Karpas-422 (cell line): ENCODE measurements around the gene KLHL17. TPM values are rescaled to one million over a fixed set of nuclear protein-coding genes. Genes with fewer than 3 reads are reported as not detected.

Experiments
- DNase-seq: peaks from one replicate; pipeline ENCODE4 v3.0.0-alpha.2; 2015
- H2AFZ ChIP-seq: fragments of 200-600 bp; sonication (generic); 2 replicates; pipeline ENCODE4 v1.6.1; 2014; ENCODE audit warnings: antibody characterized with exemption, low read length, mixed read lengths
- H3K27ac ChIP-seq: fragments of 200-600 bp; sonication (generic); 2 replicates; pipeline ENCODE4 v1.5.1; 2014; ENCODE audit warnings: mild to moderate bottlenecking, low read length, moderate library complexity
- H3K27me3 ChIP-seq: fragments of 200-600 bp; sonication (generic); 2 replicates; pipeline ENCODE4 v1.6.1; 2014; ENCODE audit warnings: low read length, mixed read lengths
- H3K36me3 ChIP-seq: fragments of 200-600 bp; sonication (generic); 2 replicates; pipeline ENCODE4 v1.6.1; 2014; ENCODE audit warnings: low read length, mixed read lengths; ENCODE audit not compliant: insufficient read depth
- H3K4me1 ChIP-seq: fragments of 200-600 bp; sonication (generic); 2 replicates; pipeline ENCODE4 v1.6.1; 2014; ENCODE audit warnings: mild to moderate bottlenecking, low read length, mixed read lengths
- H3K4me2 ChIP-seq: fragments of 200-600 bp; sonication (generic); 2 replicates; pipeline ENCODE4 v1.6.1; 2014; ENCODE audit warnings: low read length, low read depth, mild to moderate bottlenecking; ENCODE audit not compliant: poor library complexity, severe bottlenecking
- H3K4me3 ChIP-seq: fragments of 200-600 bp; sonication (generic); 2 replicates; pipeline ENCODE4 v1.5.1; 2014; ENCODE audit warnings: mild to moderate bottlenecking, antibody characterized with exemption, low read length, mixed read lengths
- H3K79me2 ChIP-seq: fragments of 200-600 bp; sonication (generic); 2 replicates; pipeline ENCODE4 v1.6.1; 2014; ENCODE audit warnings: mild to moderate bottlenecking, low read length, mixed read lengths
- H3K9ac ChIP-seq: fragments of 200-600 bp; sonication (generic); 2 replicates; pipeline ENCODE4 v1.6.0; 2014; ENCODE audit warnings: low read length
- H3K9me2 ChIP-seq: fragments of 200-600 bp; sonication (generic), shearing (Covaris generic); replicated peaks from 2 replicates; pipeline ENCODE4 v1.6.0; 2014; ENCODE audit warnings: mild to moderate bottlenecking, low read length, moderate library complexity; ENCODE audit not compliant: insufficient read depth
- H3K9me3 ChIP-seq: fragments of 300-700, 200-600 bp; sonication (generic); 2 replicates; pipeline ENCODE4 v1.6.1; 2014; ENCODE audit warnings: low read length, mixed read lengths
- H4K20me1 ChIP-seq: fragments of 200-600 bp; sonication (generic); 2 replicates; pipeline ENCODE4 v1.6.1; 2014; ENCODE audit warnings: mild to moderate bottlenecking, antibody characterized with exemption, low read length, low read depth; ENCODE audit not compliant: insufficient read depth
- total RNA-seq: library from RNA; depleted of rRNA; stranded (reverse); fragments of >200 nt; shearing (Covaris generic); gene quantifications from 2 replicates; pipeline ENCODE4 v1.2.3, GENCODE V29; 2014; ENCODE audit warnings: low replicate concordance

KLHL17 gene
- total RNA-seq, 1 experiment from 2014 or later, result 13.9 TPM

DNA sequence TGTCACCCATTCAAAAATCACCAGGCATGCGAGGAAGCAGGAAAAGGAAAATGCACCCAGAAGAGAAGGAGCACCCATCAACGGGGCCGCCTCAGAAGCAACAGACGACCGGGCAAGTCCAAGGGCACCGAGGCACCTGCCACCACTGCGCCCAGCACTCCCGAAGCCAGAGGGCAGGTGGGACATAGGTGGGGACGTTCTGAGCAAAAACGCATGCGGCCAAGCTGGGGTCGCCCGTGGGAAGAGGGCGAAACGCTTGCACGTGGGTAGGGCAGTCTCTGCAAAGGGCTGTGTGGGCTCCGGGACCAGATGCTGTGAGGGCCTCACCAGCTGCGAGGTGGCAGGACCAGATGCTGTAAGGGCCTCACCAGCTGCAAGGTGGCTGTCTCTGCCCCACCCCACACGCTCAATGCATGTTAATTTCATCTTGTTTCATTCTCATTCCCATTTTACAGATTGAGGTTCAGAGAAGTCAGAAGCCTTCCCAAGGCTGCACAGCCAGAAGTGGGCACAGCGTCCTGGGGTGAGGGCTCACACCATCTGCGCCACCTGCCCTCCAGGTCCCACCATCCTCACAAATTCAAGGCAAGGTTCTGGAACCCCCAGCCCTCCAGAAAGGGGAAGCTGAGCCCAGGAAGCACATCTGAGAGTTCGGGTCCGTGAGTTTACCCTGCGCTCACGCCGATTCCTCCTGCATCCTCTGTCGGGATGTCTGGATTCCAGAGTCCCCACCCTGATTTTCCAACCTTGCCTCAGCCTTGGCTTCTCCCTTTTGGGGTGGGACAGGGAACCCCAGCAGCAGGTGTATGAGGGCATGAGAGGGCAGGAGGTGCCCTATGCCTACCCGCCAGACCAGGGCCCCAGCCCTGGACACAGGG, 44.9 kb upstream of the KLHL17 start:
- DNase-seq, result no peak
- no peak overlapping the region for H3K9ac ChIP-seq
- H3K27ac ChIP-seq, result no peak overlapping the region
- H3K27me3 ChIP-seq, result no peaks in the 10 kb centered on the region
- no peaks in the 10 kb centered on the region for H3K79me2 ChIP-seq
- no peak overlapping the region for H3K4me2 ChIP-seq
- H3K4me1 ChIP-seq, result peaks cover 3% of the 10 kb centered on the region; the same call in 1 of the 2 replicates
- H3K4me3 ChIP-seq, result no peak overlapping the region
- H3K36me3 ChIP-seq, result no peaks in the 10 kb centered on the region
- no peaks in the 10 kb centered on the region for H3K9me2 ChIP-seq
- H3K9me3 ChIP-seq, result no peaks in the 10 kb centered on the region
- H2AFZ ChIP-seq, result no peak overlapping the region
- peaks cover under 1% of the 10 kb centered on the region; the same call in 1 of the 2 replicates for H4K20me1 ChIP-seq

- H3K9me2 ChIP-seq, result no peaks in the 10 kb centered on the region
- H2AFZ ChIP-seq, result no peak overlapping the region
- H3K4me2 ChIP-seq, result no peak overlapping the region
- peaks cover 7% of the 10 kb centered on the region; the same call in 1 of the 2 replicates for H4K20me1 ChIP-seq
- H3K9ac ChIP-seq, result no peak overlapping the region
- no peaks in the 10 kb centered on the region for H3K36me3 ChIP-seq
- H3K4me3 ChIP-seq, result no peak overlapping the region
- no peak for DNase-seq
- no peaks in the 10 kb centered on the region for H3K79me2 ChIP-seq
- H3K4me1 ChIP-seq, result peaks cover 11% of the 10 kb centered on the region
- no peaks in the 10 kb centered on the region for H3K9me3 ChIP-seq
- no peak overlapping the region for H3K27ac ChIP-seq
- no peaks in the 10 kb centered on the region for H3K27me3 ChIP-seq
These were observed 44.0 kb upstream of the KLHL17 start for GRCh38 chr1:916173-917075.

DNA sequence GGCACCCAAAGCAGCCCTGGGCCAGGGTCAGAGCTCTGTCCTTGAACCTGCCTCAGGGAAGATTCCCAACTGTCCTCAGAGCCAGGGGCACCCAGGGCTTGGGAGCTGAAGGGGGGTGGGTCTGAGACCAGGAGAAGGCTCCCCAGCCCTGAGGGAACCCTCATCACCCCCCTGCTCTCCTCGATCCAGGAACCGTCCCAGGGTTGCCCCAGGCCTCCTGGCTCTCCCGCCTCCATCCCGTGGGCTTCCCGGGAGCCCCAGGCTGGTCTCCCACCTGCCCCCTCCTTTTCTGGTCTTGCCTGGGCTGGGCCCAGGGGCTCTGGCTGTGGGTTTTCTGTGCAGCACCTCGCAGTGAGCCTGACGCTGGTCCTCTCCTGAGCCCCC, 43.3 kb upstream of the KLHL17 start:
- no peaks in the 10 kb centered on the region for H3K9me3 ChIP-seq
- H3K4me1 ChIP-seq, result peaks cover 12% of the 10 kb centered on the region
- H3K9me2 ChIP-seq, result no peaks in the 10 kb centered on the region
- no peaks in the 10 kb centered on the region for H3K27me3 ChIP-seq
- H3K4me2 ChIP-seq, result no peak overlapping the region
- H4K20me1 ChIP-seq, result peaks cover 12% of the 10 kb centered on the region; the same call in 1 of the 2 replicates
- H3K36me3 ChIP-seq, result no peaks in the 10 kb centered on the region
- no peaks in the 10 kb centered on the region for H3K79me2 ChIP-seq
- no peak overlapping the region for H2AFZ ChIP-seq
- no peak overlapping the region for H3K27ac ChIP-seq
- no peak for DNase-seq
- H3K4me3 ChIP-seq, result no peak overlapping the region
- no peak overlapping the region for H3K9ac ChIP-seq

DNA sequence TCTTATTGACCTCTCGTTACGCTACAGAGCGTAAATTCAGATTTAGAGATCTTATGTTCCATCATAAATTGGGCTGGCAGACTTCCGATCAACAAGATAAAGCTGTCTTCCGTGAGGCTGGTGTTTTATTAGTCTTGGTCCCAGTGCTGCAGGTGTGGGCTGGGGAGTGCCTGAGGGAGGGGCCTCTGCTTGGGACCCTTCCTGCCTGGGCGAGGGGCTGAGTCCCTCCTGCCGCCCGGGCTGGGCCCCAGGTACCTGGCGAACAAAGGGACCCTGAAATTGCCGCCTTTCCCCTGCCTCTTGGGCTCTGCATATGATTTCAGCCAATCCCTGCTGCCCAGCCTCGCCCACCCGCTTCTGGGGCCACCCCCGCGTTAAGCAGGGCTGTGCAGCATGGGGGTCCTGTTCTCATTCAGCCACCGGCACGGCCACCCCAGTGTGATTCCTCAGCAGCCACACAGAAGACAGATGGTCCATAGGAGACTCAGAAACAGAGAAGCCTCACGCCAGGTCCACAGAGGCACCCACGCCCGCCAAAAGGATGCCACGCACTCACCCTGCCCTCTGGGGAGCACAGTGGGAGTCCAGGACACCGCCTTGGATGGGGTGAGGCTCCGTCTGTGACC, 42.8 kb upstream of the KLHL17 start:
- H2AFZ ChIP-seq, result no peak overlapping the region
- no peaks in the 10 kb centered on the region for H3K9me2 ChIP-seq
- H3K27me3 ChIP-seq, result no peaks in the 10 kb centered on the region
- H3K36me3 ChIP-seq, result no peaks in the 10 kb centered on the region
- peaks cover 12% of the 10 kb centered on the region for H3K4me1 ChIP-seq
- no peak overlapping the region for H3K4me3 ChIP-seq
- no peak overlapping the region for H3K4me2 ChIP-seq
- H3K27ac ChIP-seq, result no peak overlapping the region
- H3K9me3 ChIP-seq, result no peaks in the 10 kb centered on the region
- H3K79me2 ChIP-seq, result no peaks in the 10 kb centered on the region
- H4K20me1 ChIP-seq, result peaks cover 17% of the 10 kb centered on the region; the same call in 1 of the 2 replicates
- no peak for DNase-seq
- H3K9ac ChIP-seq, result no peak overlapping the region

DNA sequence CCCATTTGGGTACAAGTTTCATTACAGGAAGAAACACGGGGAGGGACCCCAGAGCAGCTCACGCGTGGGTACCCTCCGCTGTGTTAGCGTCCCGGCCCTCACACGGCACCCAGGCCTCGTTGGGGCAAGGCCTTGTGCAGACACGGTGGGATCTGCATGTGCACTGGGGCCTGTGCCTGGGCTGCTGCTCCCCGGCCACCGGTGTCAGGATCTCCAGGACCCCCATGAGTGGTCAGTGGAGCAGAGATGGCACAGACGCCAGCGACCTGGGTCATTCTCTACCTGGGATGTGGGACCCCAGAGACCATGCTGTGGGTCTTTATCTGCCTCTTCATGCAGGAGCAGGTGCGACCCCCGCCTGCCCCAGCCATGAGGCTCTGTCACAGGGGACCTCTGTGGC, 42.0 kb upstream of the KLHL17 start:
- no peak overlapping the region for H3K4me2 ChIP-seq
- DNase-seq, result no peak

DNA sequence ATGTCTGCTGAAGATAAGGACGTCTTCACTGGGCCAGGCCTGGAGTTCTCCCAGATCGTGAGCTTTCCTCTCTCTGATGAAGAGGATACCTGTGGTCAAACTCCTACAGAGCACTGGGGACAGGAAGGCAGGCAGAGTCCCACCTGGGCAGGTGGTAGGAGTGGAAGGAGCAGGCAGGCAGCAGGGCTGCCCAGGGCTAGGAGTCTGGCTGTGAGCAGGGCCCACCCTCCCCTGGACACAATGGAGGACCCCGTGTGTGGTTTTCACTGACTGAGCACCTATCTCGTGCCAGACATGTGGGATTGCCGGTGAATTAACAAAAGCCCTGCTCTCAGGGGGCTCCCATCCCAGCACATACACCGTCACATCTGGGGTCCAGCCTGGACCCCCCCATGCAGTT, 41.5 kb upstream of the KLHL17 start:
- no peaks in the 10 kb centered on the region for H3K79me2 ChIP-seq
- no peaks in the 10 kb centered on the region for H3K27me3 ChIP-seq
- H3K9me3 ChIP-seq, result no peaks in the 10 kb centered on the region
- no peaks in the 10 kb centered on the region for H3K9me2 ChIP-seq
- H2AFZ ChIP-seq, result no peak overlapping the region
- H3K4me2 ChIP-seq, result no peak overlapping the region
- H3K4me3 ChIP-seq, result no peak overlapping the region
- H4K20me1 ChIP-seq, result peaks cover 24% of the 10 kb centered on the region; the same call in 1 of the 2 replicates
- no peak overlapping the region for H3K27ac ChIP-seq
- H3K9ac ChIP-seq, result no peak overlapping the region
- no peaks in the 10 kb centered on the region for H3K36me3 ChIP-seq
- H3K4me1 ChIP-seq, result peaks cover 15% of the 10 kb centered on the region
- no peak for DNase-seq

More for the DNA sequence above, 42.0 kb upstream of the KLHL17 start:
- Histone ChIP-seq H3K79me2 (no peaks in the 10 kb centered on the region), H3K4me1 (peaks cover 13% of the 10 kb centered on the region), H3K27me3 (no peaks in the 10 kb centered on the region), H3K9me3 (no peaks in the 10 kb centered on the region), H3K27ac (no peak overlapping the region), H3K9me2 (no peaks in the 10 kb centered on the region), H4K20me1 (peaks cover 23% of the 10 kb centered on the region; the same call in 1 of the 2 replicates), H3K36me3 (no peaks in the 10 kb centered on the region), H3K9ac (no peak overlapping the region), H3K4me3 (no peak overlapping the region), H2AFZ (no peak overlapping the region)

DNA sequence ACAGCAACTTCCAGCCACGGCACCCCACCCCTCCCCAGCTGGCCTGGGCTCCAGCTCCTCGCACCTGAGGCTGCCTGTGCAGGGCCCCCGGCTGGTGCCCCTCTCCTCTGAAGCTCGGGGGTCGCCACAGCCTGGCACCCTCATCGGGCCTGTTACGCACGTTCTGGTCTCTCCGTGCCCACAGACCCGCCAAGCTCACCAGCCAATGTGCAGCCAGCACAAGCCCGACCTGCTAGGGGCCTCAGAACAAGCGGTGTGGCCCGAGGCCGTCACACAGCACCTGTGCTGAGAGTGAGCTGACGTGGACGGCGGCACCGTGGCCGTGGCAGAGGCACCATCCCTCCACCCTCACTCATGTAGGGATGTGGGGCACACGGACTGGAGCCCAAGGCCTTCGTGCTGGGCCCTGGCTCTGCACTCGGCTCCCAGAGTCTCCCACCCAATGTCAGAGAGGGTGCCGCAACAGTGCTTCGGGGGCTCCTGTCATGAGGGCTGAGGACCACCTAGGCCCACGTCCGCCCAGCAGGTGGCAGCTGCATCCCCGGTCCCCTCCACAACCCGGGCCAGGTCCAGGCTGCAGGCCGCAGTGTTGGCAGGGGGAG, 41.0 kb upstream of the KLHL17 start:
- H3K36me3 ChIP-seq, result no peaks in the 10 kb centered on the region
- no peak overlapping the region for H3K4me2 ChIP-seq
- no peak overlapping the region for H2AFZ ChIP-seq
- no peak overlapping the region for H3K9ac ChIP-seq
- no peaks in the 10 kb centered on the region for H3K27me3 ChIP-seq
- H3K79me2 ChIP-seq, result no peaks in the 10 kb centered on the region
- no peaks in the 10 kb centered on the region for H3K9me3 ChIP-seq
- no peak for DNase-seq
- peaks cover 24% of the 10 kb centered on the region; the same call in 1 of the 2 replicates for H4K20me1 ChIP-seq
- no peak overlapping the region for H3K27ac ChIP-seq
- no peaks in the 10 kb centered on the region for H3K9me2 ChIP-seq
- H3K4me1 ChIP-seq, result peaks cover 15% of the 10 kb centered on the region
- H3K4me3 ChIP-seq, result no peak overlapping the region
